IPS-11a (cell line): Measurements from ENCODE around the gene HFE.
"Not testable (repeated sequence)": the region's sequence is repeated elsewhere in the genome, so short reads cannot be mapped to it uniquely, and the experiment has no call there.

Experiments used
- H3K4me3 ChIP-seq: one replicate; pipeline ENCODE4 v1.5.1; 2013; ENCODE audit warnings: low read depth, low read length, control low read depth

Gene HFE

DNA sequence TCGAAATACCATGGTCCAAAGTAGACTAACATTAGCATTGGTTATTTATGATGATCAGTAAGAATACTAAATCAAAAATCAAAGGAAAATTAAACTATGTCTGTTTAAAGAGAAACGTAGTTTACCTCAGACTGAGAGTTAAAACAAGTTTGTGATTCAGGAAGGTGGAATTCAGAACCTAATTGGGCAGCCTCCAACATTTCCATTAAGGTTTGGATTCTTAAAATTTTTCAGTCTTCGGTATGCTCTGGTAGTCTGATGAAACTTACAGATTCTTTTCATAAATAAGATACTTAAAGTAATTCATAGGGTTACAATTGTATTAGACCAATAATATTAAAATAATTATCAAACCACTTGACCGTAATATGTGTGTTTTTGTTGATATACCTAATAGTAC is 18.6 kb downstream of the HFE start:
- no peak overlapping the region for H3K4me3 ChIP-seq

GRCh38 chr6:26107935-26108334 is 20.7 kb downstream of the HFE start:
- H3K4me3 ChIP-seq = no peak overlapping the region

DNA sequence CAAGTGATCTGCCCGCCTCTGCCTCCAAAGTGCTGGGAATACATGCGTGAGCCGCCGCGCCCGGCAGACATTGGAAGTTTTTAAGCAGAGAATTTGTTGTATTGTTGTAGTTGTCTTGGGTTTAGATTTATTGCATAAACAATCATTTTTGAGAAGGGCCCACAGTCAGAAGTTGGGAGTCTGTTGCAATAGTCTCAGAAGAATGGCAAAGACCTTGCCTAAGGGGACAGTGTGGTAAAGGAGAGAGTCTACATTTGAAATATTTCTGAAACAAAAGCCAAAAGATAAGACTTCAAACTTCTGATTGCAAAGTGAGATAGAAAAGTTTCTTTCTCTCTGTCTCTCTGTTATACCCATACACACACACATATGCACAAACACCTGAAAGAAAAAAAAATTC is 22.5 kb downstream of the HFE start:
- H3K4me3 ChIP-seq = no peak overlapping the region

DNA sequence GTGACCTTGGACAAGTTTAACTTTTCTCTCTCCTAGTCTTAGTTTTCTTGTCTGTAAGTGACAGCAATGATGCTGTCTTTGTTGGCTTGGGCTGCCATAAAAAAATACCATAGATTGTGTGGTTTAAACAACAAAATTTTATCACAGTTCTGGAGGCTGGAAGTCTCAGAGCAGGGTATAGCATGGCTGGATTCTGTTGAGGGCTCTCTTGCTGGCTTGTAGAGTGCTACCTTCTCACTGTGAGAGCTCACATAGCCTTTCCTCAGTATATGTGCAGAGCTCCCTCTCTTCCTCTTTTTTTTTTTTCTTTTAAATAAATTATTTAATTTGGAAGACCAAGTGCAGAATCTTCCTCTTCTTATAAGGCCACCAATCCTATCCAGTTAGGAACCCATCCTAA is 26.3 kb downstream of the HFE start:
- no peak overlapping the region for H3K4me3 ChIP-seq

DNA sequence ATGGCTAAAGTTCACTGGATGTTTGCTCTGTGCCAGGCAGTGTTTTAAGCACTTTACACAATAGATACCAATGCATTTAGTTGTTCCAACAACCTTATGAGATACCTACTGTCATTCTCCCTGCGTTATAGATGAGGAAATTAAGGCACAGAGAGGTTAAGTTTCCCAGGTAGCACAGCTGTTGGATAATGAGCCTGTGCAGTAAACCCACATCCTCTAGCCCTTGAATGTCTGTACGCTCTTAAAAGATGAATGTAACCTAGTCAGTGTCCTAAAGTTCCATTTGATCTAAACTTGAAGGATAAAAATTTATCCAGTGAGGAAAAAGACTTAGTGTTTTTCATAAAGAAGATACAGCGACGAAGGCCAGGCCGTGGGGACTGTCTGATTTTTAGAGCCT is 28.0 kb downstream of the HFE start:
- H3K4me3 ChIP-seq = no peak overlapping the region

- H3K4me3 ChIP-seq = no peak overlapping the region
These were observed 29.0 kb downstream of the HFE start for GRCh38 chr6:26116267-26116666.

- no peak overlapping the region for H3K4me3 ChIP-seq
These were observed 31.8 kb downstream of the HFE start for GRCh38 chr6:26118999-26119398.

GRCh38 chr6:26120115-26120514 is 32.9 kb downstream of the HFE start:
- not testable (repeated sequence) for H3K4me3 ChIP-seq

GRCh38 chr6:26120807-26121140 is 33.5 kb downstream of the HFE start:
- H3K4me3 ChIP-seq = no peak overlapping the region

GRCh38 chr6:26121141-26122004 is 34.1 kb downstream of the HFE start:
- no peak overlapping the region for H3K4me3 ChIP-seq

- no peak overlapping the region for H3K4me3 ChIP-seq
These were observed 34.8 kb downstream of the HFE start for GRCh38 chr6:26122005-26122388.

DNA sequence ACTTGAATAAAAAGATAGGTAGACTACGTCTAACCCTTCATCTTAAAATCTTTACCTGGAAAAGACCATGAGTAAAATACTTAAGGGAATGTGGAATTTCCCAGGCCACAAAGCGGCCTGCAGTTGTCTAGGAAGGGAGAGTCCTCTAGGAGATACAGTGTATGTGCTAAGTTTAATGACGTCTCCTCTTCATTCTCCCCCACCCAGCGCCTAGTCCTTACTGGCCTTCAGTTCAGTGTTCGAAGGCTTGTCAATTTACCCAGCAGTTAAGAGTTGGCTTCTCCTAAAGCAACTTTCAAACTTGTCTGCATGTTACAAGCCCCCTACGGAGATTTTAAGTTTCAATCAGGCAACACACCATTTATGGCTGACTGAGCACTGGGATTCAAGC is 35.2 kb downstream of the HFE start:
- peak overlapping the region; percentile 100 for H3K4me3 ChIP-seq

GRCh38 chr6:26122793-26123674 is 35.8 kb downstream of the HFE start:
- peak overlapping the region; percentile 100 for H3K4me3 ChIP-seq

DNA sequence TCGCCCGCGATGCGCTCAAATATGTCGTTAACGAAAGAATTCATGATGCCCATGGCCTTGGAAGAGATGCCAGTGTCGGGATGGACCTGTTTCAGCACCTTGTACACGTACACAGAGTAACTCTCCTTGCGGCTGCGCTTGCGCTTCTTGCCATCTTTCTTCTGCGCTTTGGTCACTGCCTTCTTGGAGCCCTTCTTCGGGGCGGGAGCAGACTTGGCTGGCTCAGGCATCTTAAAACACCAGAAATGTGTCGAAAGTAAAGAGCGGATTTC is 36.4 kb downstream of the HFE start:
- peak overlapping the region; percentile 100 for H3K4me3 ChIP-seq

- peak overlapping the region; percentile 100 for H3K4me3 ChIP-seq
These were observed 36.9 kb downstream of the HFE start for GRCh38 chr6:26123947-26124780.

DNA sequence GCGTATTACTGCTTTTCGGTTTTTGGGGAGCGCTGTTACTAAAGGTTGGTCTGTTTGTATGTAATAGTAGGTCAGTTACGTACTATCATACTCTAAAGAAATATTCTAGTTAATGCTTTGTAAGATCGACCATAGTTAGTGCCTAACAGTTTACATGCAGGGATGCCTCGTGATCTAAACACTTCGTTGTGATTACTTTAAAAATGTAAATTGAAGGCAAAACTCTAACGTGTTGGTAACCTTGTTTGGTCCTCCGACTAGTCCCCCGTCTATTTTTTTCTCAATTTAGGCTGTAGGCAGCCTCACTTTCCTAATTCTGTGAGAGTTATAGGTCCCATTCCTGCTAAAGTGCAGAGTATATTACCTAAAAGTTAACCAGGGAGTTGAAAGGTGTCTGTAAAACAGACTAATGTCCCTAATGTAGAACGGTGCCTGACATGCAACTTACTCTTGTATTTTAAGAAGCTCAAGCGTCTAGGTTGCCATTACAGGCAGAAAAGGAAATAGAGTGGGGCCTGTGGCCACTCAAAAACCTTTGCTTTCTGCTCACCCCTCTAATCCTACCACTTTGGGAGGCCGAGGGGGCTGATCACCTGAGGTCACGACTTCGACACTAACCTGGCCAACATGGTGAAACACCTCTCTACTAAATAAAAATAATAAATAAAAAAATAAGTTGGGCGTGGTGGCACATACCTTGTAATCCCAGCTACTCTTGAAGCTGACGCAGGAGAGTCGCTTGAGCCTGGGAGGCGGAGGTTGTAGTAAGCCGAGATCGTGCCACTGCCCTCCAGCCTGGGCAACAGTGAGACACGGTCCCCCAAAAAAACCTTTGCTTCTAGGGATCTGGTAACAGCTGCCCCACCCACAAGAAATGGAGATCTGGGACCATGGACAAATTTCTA is 37.8 kb downstream of the HFE start:
- H3K4me3 ChIP-seq = peak overlapping the region; percentile 100

- peak overlapping the region; percentile 100 for H3K4me3 ChIP-seq
These were observed 39.4 kb downstream of the HFE start for GRCh38 chr6:26126394-26127235.

GRCh38 chr6:26128013-26128771 is 41.0 kb downstream of the HFE start:
- H3K4me3 ChIP-seq = no peak overlapping the region

DNA sequence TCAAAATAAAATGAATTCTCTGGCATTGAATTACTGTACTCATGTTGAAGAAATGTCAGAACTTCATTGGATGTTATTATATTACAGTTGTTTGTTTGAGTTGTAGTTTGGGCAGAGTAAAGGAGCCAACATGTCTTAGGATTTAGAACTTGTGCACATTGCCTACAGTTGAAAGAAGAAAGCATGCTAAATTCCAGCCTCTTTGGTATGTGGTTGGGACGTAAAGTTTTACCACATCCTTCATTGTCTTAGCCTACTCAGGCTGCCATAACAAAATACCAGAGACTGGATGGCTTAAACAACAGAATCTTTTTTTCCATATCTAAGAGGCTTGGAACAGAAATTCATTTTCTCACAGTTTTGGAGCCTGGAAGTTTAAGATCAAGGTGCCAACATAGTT is 42.4 kb downstream of the HFE start:
- no peak overlapping the region for H3K4me3 ChIP-seq
